Peyer's patch (tissue), 4 donors: ENCODE results near the gene CLPTM1L.

Experiments
- POLR2A ChIP-seq, 2 donors: fragments of 450-650 bp; IDR thresholded peaks; one replicate each; pipeline ENCODE4 v1.5.1; 2017; ENCODE audit warnings: antibody characterized with exemption in 2 of 2, mild to moderate bottlenecking in 2 of 2, moderate library complexity in 2 of 2
- TF ChIP-seq, protein P1 (sequence below), 6 experiments: fragments of 450-650 bp in 4 of 6; fragments of 200-600 bp in 2 of 6; sonication (generic) in 1 of 6; IDR thresholded peaks; one replicate each; pipeline ENCODE4 v1.5.1; 2017 to 2019; ENCODE audit warnings: antibody characterized with exemption in 6 of 6, mild to moderate bottlenecking in 3 of 6, moderate library complexity in 1 of 6

DNA sequence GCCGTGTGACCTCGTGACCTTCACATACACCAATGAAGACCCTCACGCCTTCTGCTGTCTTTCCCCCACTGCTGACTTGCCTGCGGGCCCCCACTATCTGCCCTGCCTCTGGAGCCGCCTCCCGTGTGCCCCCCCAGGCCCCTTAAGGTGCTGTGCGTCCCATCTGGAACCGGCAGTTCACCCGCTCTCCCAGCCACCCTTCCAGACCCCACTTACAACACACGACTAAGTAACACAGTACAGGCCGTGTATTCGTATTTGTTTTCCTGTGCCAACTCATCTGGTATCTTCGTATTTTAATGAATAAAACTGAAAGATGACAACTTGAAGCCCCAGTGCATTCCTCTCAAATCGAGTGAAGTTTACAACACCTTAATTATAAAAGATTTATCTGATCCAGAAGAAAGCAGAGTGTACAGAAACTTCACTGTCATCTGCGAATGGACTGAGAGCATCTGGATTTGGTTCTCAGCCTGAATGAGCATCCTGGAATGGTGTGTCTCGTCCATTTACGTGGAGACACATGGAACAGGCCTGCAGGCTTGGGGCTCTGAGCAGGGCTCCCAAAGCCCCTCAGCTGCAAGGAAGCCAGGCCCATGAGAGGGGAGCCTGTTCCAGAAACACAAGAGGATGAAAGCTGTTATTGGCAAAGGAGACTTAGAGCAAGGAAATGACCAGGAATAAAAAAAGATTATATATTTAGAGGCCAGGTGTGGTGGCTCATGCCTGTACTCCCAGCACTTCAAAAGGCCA lies 28.1 kb downstream of the CLPTM1L start:
- TF ChIP-seq, protein P1, sequence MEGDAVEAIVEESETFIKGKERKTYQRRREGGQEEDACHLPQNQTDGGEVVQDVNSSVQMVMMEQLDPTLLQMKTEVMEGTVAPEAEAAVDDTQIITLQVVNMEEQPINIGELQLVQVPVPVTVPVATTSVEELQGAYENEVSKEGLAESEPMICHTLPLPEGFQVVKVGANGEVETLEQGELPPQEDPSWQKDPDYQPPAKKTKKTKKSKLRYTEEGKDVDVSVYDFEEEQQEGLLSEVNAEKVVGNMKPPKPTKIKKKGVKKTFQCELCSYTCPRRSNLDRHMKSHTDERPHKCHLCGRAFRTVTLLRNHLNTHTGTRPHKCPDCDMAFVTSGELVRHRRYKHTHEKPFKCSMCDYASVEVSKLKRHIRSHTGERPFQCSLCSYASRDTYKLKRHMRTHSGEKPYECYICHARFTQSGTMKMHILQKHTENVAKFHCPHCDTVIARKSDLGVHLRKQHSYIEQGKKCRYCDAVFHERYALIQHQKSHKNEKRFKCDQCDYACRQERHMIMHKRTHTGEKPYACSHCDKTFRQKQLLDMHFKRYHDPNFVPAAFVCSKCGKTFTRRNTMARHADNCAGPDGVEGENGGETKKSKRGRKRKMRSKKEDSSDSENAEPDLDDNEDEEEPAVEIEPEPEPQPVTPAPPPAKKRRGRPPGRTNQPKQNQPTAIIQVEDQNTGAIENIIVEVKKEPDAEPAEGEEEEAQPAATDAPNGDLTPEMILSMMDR (IDR thresholded peaks at IDR 0.05), result no peak
- TF ChIP-seq POLR2A (IDR thresholded peaks at IDR 0.05), result no peak
